HG02571 (cell line): ENCODE data around the gene WDR93.
"Not testable (repeated sequence)": the region's sequence is repeated elsewhere in the genome, so short reads cannot be mapped to it uniquely, and the experiment has no call there.

Source experiments
- ATAC-seq: cut with Tn5 transposase; IDR thresholded peaks from one replicate; pipeline ENCODE4 v1.9.1; 2021; ENCODE audit warnings: mild to moderate bottlenecking, moderate library complexity; ENCODE audit not compliant: unreplicated experiment

The WDR93 gene

GRCh38 chr15:89681146-89681545, 9.5 kb upstream of the WDR93 start:
- no peak for ATAC-seq

- ATAC-seq: no peak
Observed at GRCh38 chr15:89685995-89686394, 4.6 kb upstream of the WDR93 start.

DNA sequence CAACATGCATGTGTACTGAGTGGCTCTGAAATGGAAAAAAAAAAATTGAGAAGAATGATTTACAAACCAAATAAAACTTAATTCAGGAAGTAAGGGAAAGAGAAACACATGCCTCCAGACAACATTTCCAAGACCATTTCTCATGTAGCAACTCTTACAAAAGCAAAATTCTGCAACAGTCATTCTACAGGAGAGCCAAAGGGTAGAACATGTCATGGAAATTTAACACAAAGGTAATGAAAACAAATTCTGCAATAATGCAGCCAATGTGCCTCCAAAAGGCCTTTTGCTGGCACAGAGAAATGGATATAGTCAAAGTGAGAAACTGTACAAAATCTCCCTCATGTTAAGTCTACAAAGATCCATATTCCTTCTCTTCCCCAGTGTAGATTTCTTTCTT, 4.1 kb upstream of the WDR93 start:
- no peak for ATAC-seq

DNA sequence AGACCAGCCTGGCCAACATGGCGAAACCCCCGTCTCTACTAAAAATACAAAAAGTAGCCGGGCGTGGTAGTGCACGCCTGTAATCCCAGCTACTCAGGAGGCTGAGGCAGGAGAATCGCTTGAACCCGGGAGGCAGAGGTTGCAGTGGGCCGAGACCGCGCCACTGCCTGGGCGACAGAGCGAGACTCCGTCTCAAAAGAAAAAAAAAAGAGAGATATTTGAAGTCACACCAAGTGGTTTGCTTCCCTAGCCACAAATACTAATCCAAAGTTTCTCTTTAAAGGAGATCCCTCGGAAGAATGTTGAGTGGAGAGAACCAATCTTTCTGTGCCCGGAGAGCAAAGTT, 708 bp upstream of the WDR93 start:
- not testable (repeated sequence) for ATAC-seq

GRCh38 chr15:89693091-89693490, 2.5 kb downstream of the WDR93 start:
- ATAC-seq: no peak

- no peak for ATAC-seq
Observed at GRCh38 chr15:89693696-89694095, 3.1 kb downstream of the WDR93 start.

- no peak for ATAC-seq
Observed at GRCh38 chr15:89695198-89695597, 4.6 kb downstream of the WDR93 start.

GRCh38 chr15:89704411-89704810, 13.8 kb downstream of the WDR93 start:
- ATAC-seq: no peak

DNA sequence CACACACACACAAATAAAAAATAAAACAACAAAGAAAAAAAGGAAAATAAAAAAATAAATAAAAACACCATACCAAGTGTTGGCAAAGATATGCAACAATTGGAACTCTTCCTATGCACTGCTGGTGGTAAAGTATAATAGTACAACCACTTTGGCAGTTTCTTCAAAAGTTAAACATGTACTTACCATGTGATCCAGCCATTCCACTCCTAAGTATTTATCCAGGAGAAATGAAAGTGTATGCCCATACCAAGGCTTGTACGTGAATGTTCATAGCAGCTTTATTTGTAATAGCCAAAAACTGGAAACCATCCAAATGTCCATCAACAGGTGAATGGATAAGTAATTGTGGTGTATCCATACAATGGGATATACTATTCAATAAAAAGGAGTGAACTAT, 17.0 kb downstream of the WDR93 start:
- no peak for ATAC-seq

DNA sequence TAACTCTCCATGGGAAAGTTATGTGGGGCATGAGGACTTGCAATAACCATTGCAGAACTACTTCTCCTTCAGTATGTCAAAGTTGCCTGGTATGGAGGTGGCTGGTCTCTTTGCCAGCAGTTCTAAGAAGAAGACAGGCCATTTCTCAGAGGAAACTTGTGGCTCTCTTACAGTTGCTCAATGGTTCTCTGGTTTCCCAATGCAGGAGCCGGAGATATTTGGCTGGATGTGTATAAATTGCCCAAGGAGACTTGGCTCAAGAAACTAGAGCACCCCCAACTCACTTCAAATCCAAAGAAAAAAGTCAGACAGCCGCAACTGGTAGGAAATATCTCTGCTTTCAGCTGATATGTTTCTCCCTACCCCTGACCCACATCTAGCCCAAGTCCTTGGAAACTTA, 24.2 kb downstream of the WDR93 start:
- ATAC-seq: no peak

DNA sequence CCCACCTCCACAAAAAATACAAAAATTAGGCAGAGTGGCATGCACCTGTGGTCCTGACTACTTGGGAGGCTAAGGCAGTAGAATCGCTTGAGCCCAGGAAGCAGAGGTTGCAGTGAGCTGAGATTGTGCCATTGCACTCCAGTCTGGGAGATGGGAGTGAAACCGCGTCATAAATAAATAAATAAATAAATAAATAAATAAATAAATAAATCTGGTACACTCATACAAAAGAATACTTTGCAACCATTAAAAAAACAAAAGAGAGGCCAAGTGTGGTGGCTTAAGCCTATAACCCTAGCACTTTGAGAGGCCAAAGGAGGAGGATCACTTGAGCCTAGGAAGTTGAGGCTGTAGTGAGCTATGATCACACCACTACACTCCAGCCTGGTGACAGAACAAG, 32.4 kb downstream of the WDR93 start:
- no peak for ATAC-seq

DNA sequence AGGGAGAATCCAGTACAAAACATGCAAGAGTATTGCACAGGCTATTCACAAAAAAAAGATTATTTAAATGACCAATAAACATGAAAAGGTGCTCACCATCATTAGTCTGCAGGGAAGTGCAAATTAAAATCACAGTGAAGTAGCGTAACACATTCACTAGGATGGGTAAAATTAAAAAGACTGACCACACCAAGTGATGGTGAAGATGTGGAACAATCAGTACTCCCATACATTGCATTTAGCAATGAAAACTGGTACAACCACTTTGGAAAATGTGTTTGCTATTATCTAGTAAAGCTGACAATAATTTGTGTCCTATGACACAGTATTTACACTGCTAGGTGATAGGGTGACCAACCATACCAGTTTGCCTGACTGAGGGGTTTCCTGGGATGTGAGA, 34.0 kb downstream of the WDR93 start:
- ATAC-seq: no peak

GRCh38 chr15:89725064-89725463, 34.5 kb downstream of the WDR93 start:
- no peak for ATAC-seq

- ATAC-seq: no peak
Observed at GRCh38 chr15:89728254-89728653, 37.6 kb downstream of the WDR93 start.

DNA sequence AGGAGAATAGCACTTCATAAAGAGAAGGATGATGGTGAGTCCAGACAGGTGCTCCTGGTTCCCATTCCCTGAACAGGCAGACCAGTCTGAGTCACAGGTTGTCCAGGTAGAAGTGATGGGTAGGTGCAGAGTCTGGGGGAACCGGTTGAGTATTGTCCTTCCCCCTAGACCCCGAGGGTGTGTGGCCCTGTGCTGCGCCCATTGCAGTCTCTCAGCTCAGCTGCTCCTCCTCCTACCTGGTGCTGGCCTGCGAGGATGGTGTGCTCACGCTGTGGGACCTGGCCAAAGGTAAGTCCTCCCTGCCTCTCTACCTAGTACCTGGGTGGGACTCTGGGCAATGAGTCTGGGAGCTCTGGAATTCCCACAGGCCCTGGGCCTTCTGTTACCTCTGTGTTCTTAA, 40.7 kb downstream of the WDR93 start:
- no peak for ATAC-seq

- ATAC-seq: no peak
Observed at GRCh38 chr15:89732451-89733172, 42.0 kb downstream of the WDR93 start.

DNA sequence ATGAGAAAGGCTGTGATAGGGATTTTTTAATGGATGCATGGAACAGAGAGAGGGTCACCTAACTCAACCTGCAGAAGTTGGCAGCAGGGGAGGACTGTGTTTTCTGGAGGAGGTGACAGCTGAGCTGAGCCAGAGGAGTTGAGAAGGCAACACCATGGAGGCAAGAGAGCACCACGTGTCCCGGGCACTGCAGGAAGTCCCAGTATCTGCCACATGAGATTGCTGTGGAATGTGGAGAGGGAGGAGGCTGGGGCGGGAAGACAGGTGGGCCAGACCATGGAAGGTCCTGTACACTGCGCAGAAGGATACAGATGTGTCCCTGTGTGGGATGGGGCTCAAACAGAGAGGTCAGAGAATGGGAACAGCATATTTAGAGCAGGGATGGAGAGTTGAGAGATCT, 45.2 kb downstream of the WDR93 start:
- ATAC-seq: no peak

DNA sequence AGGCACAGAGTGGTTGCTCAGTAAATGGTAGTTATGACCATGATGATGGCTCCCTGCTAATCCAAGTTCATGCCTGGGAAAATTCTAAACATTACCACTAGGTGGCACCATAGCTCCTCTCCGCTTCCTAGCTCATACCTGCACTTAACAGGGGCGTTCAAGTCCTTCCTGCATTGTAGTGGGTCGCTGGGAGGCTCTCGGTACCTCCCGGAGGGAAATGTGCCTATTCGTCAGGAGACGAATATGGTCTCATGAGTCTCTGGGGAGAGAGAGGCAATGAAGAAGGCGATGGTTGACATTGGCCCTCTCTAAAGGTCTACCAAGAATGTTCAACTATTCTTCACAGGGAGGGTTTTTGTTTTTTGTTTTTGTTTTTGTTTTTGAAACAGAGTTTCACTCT, 49.5 kb downstream of the WDR93 start:
- ATAC-seq: no peak

DNA sequence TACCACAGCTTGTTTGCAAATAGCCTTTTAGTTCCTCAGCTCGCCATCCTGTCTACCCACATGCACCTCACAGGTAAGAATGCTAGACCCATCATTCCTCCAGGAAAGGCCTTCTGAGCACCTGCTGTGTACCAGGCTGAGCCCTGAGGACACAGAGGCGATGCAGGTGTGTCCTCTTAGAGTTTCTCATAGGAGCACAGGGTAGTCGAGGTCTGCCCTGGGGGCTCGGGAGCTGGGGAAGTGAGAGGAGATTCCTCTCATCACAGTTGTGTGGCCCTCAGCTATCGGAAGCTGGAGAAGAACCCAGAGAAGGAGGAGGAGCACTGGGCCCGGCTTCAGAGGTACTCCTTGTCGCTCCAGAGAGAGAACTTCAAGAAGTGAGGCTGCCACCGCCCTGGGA, 52.4 kb downstream of the WDR93 start:
- ATAC-seq: no peak

DNA sequence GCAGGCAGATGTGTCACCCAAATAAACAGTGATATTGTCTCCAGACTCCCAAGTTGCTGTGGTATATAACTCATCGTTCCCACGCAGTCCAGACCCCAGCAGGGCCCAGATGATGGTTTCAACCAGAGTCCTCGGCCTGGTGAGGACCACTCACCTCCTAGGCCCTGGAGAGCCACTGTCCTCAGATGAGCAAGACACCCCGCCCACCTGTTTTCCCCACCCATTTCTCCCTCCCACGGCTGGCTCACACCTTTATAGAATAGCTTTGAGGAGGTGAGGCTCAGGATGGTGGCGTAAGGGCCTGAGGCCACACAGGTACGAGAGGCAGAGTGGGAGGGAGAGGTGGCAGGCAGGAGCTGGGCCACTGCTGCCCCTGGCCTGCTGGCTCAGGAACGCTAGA, 53.0 kb downstream of the WDR93 start:
- ATAC-seq: no peak

DNA sequence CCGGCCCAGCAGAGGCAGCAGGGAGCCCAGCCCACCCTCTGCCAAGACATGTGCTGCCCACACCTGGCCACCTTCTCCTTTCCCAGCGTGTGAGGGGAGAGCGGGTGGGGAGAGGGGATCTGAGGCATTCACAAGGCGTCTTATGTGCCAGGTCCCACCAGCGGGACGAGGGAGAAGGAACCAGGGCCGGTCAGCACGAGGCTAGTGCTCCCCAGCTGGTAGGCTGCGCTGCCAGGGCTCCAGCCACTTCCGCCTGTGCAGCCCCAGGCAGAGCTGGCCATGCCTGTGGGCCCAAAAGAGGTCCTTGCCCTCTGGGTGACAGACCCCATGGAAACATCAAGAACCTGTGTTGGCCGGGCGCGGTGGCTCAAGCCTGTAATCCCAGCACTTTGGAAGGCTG, 54.5 kb downstream of the WDR93 start:
- no peak for ATAC-seq

DNA sequence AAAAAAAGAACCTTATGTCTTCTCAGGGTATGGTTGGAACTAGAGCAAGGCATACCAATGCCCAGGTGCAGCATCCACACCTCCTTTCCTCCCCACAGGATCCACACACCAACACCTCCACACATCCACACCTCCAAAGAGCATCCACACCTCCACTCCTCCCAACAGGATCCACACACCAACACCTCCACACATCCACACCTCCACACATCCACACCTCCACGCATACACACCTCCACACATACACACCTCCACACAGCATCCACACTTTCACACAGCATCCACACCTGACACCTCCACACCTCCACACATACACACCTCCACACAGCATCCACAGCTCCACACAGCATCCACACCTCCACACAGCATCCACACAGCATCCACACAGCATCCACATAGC, 55.2 kb downstream of the WDR93 start:
- ATAC-seq: no peak

GRCh38 chr15:89746386-89746780, 55.8 kb downstream of the WDR93 start:
- no peak for ATAC-seq
